ENCODE measurements around the gene DNM1.

DNM1 gene

DNA sequence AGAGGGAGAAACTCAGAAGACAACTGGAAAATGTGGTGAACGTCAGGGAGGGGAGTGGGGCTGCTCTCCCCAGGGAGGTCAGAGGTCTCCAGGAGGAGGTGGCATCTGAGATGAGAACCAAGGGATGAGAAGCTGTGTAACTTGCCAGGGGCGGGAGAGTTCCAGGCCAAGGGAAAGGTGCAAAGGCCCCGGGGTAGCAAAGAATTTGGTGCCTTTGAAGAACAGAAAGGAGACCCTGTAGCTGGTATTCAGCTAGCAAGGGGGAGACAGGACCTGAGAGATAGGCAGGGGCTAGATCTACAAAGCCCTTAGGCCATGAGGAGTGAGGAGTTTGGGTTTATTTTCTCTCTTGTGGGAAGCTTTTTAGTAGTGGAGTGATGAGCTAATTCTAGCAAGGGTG, 3.3 kb downstream of the DNM1 start:
- H3K4me3 ChIP-seq (ENCODE audit: control insufficient read depth, low read depth, low read length) = no peak overlapping the region
- TF ChIP-seq, protein P1, sequence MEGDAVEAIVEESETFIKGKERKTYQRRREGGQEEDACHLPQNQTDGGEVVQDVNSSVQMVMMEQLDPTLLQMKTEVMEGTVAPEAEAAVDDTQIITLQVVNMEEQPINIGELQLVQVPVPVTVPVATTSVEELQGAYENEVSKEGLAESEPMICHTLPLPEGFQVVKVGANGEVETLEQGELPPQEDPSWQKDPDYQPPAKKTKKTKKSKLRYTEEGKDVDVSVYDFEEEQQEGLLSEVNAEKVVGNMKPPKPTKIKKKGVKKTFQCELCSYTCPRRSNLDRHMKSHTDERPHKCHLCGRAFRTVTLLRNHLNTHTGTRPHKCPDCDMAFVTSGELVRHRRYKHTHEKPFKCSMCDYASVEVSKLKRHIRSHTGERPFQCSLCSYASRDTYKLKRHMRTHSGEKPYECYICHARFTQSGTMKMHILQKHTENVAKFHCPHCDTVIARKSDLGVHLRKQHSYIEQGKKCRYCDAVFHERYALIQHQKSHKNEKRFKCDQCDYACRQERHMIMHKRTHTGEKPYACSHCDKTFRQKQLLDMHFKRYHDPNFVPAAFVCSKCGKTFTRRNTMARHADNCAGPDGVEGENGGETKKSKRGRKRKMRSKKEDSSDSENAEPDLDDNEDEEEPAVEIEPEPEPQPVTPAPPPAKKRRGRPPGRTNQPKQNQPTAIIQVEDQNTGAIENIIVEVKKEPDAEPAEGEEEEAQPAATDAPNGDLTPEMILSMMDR (conservative IDR thresholded peaks at IDR 0.05; ENCODE audit: control insufficient read depth, insufficient read depth, low read depth, low read length) = no peak
- no peak for DNase-seq (ENCODE audit: low read depth)

DNA sequence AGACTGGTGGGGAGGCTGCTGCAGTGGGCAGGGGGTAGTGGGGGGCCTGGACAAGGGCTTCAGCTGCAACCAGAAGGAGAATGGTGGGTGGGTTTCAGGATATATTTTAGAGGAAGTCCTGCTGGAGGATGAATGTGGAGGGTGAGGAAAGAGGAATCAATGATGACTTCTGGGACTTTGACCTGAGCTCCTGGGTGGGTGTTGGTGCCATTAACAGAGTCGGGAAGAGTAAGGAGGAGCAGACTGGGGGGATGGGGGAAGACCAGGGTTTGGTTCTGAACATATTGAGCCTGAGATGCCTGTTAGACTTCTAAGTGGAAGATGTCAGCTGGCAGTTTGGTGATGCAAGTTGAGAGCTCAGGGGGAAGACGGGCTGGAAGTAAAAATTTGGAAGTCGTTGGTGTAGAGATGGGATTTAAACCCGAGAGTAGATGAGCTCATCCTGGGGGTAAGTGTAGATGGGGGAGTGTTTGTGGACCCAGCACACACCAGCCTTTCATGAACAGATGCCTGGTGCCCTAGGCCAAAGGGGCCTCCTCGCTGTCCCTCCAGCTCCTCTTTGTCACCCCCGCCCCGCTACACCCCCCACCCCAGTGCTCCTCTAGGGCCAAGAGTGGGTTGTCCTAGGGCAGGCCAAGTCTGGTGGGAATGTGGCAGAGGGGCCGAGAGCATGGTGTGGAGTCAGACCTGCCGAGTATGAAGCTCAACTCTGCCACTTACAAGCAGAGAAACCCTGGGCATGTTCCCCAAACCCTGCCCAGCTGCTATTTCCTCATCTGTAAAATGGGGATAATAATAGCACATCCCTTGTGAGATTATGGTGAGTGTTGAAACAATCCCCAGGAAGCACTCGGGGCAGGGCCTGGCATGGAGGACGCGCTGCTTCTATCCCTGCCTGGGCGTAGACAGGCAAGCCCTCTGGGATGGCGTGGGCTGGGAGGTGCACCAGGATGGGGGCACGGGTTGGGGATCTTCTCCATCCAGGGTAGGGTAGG, 4.0 kb downstream of the DNM1 start:
- no peak for DNase-seq (ENCODE audit: low read depth)
- TF ChIP-seq, protein P1 (conservative IDR thresholded peaks at IDR 0.05; ENCODE audit: control insufficient read depth, insufficient read depth, low read depth, low read length) = no peak
- no peak overlapping the region for H3K4me3 ChIP-seq (ENCODE audit: control insufficient read depth, low read depth, low read length)

DNA sequence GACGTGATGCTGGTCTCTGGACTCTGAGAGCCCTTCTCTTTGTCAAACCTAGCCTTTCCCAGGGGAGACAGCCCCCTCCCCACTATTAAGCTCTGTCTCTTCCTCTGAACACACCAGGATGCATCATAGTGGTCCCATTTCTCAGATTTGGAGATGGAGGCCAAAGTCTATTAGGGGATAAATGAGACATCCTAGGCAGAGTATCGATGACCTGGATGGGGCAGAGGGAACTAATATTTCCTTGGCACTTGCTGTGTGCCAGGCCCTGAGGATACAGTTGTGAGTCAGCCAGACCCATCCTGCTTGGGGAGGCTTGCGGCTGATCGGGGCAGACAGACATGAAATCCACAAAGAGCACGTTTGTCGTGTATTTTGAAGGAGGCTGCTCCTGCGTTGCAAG, 5.2 kb downstream of the DNM1 start:
- no peak overlapping the region for H3K4me3 ChIP-seq (ENCODE audit: control insufficient read depth, low read depth, low read length)
- TF ChIP-seq, protein P1 (conservative IDR thresholded peaks at IDR 0.05; ENCODE audit: control insufficient read depth, insufficient read depth, low read depth, low read length) = no peak
- DNase-seq (ENCODE audit: low read depth) = no peak

DNA sequence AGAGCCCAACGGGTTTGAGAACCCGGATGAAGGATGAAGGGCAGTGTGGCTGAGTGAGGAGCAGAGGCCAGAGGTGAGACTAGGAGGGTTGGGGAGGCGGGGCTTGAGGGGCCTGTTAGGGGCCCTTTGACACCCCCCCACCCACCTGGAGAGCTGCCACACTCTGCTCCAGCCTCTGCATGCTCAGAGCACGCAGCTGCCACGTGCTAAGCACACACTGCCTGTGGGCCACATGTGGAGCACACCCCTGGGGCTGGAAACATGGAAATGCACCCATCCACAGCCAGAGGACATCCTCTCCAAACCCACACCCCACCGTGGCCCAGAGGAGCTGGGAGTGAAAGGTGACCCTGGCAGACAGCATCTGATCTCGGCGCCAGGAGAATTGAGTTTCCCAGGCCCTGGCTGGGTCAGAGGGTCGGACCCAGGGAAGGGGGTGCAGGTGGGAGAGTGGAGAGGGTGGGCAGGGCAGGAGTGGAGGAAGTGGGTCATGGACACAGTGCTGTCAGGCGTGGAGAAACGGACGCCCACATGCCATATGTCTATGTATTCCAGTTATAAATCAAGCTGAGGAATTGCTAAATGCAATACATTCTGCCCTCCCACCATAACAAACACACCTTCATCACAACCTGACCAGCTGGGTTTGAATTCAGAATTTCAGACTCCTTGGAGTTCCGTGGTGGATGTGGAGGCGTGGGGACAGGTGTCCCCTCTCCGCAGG, 5.9 kb downstream of the DNM1 start:
- no peak overlapping the region for H3K4me3 ChIP-seq (ENCODE audit: control insufficient read depth, low read depth, low read length)
- TF ChIP-seq, protein P1 (conservative IDR thresholded peaks at IDR 0.05; ENCODE audit: control insufficient read depth, insufficient read depth, low read depth, low read length) = no peak
- no peak for DNase-seq (ENCODE audit: low read depth)

DNA sequence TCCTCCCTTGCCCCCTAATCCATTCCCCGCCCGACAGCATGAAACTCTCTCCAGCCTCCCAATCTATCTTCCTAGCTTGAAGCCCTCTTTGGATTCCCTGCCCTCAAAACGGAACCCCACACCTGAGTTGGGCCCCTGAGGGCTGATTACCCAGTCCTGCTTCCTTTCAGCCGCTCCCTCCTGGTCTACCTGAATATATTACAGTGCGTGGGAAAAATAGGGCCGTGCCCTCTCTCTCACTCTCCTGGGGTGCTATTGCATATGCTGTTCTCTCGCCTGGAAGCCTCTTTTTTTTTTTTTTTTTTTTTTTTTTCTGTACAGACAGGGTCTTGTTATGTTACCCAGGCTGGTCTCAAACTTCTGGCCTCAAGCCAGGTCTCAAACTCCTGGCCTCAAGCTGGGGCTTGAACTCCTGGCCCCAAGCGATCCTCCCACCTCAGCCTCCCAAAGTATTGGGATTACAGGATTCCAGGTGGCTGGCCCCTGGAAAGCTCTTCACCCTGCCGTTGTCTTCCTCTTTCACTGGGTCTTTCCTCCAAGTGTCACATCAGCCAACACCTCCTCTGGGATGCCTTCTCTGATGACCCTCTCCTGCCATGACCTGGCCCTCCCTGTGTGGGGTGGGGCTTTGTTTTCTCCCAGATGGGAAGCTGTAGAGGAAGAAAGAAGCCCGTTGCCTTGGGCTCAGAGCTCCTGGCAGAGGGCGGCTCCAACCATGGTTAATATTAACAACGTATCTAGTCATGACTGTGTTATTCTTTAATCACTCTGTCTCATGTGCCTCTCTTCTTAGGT, 8.2 kb downstream of the DNM1 start:
- H3K4me3 ChIP-seq (ENCODE audit: control insufficient read depth, low read depth, low read length) = no peak overlapping the region
- TF ChIP-seq, protein P1 (conservative IDR thresholded peaks at IDR 0.05; ENCODE audit: control insufficient read depth, insufficient read depth, low read depth, low read length) = no peak
- no peak for DNase-seq (ENCODE audit: low read depth)

DNA sequence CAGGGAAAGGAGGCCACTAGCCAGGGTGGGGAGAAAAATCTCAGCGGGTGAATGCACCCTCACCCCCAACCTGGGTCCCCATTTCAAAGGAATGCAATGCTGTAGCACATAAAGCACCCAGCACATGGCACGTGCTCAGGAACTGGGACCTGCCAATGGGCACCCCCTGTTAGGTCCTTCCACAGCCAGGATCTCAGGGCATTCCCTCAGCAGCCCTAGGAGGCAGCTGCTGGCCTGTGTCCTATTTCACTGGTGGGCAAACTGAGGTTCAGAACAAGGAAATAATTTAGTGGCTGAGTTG, 8.8 kb downstream of the DNM1 start:
- TF ChIP-seq, protein P1 (conservative IDR thresholded peaks at IDR 0.05; ENCODE audit: control insufficient read depth, insufficient read depth, low read depth, low read length) = no peak
- H3K4me3 ChIP-seq (ENCODE audit: control insufficient read depth, low read depth, low read length) = no peak overlapping the region
- no peak for DNase-seq (ENCODE audit: low read depth)
